ENCODE data around the gene DIAPH2. TPM values are rescaled to one million over a fixed set of nuclear protein-coding genes. Genes with fewer than 3 reads are reported as not detected.

Gene DIAPH2
- total RNA-seq, 2 experiments from 2014 or later, result 9.1 to 12.4 TPM

GRCh38 chrX:97158269-97158668 lies 473.6 kb downstream of the DIAPH2 start:
- Mint-ChIP-seq H3K4me3 (no peak overlapping the region), H3K4me1 (peaks cover 2% of the 10 kb centered on the region), H3K27ac (no peak overlapping the region), H3K36me3 (ENCODE audit: low read depth) (no peaks in the 10 kb centered on the region), H3K9me3 (ENCODE audit: low read depth) (no peaks in the 10 kb centered on the region), H3K27me3 (no peaks in the 10 kb centered on the region)
- CTCF ChIA-PET, result no interaction called here
- intact Hi-C loops (cut with DNase I, micrococcal nuclease), result no loop called here
- POLR2A ChIA-PET, result no interaction called here
- DNase-seq (no peak), ATAC-seq (no peak)

DNA sequence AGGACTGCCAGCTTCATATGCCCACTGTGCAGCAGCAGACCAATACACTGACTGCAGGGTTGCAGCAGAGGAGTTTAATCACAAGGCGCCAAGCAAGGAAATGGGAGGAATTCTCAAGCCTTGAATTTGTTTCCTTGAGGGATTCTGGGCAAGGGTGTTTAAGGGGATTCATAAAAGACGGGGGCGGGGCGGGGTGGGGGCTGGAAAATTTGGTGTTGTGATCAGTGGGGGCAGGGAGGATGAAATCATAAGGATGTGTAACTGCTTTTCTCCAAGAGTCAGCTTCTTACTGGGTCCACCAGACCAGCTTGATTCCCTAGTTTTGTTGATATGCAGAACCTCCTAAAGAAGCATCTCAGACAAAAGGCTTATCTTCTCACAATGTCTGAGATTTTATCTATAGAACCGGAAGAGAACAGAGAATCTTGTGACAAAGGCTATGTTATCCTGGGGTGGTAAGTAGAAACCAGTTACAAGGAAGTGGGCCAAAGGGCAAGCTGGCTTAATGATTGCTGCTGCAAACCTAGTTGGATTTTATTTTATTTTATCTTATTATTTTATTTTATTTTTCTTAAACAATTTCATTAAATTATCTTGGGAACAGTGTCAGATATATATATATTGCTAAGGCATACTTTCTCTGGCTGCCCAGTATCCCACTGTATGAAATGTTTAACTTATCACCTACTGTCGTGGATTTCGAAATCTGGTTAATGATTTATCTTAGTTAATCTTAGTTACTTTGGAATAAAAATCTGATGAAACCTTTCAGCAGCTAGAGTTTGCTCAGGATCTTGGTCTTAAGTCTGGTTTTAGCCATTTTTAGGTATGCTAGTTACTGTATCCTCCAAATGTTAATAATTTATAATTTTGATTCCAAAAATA lies 475.5 kb downstream of the DIAPH2 start:
- Mint-ChIP-seq H3K27me3 (no peaks in the 10 kb centered on the region), H3K27ac (no peak overlapping the region), H3K4me3 (no peak overlapping the region), H3K36me3 (ENCODE audit: low read depth) (no peaks in the 10 kb centered on the region), H3K4me1 (no peaks in the 10 kb centered on the region), H3K9me3 (ENCODE audit: low read depth) (no peaks in the 10 kb centered on the region)
- ChIA-PET POLR2A (no interaction called here), CTCF (interaction anchor here (0.5 kb wide), 1 partner anchor 400 kb away, joined by 6 read pairs; no protein-coding TSS in a partner anchor)
- intact Hi-C loops (cut with DNase I, micrococcal nuclease), result no loop called here
- no peak for DNase-seq
- no peak for ATAC-seq

- Mint-ChIP-seq H3K27ac (no peak overlapping the region), H3K27me3 (no peaks in the 10 kb centered on the region), H3K4me3 (no peak overlapping the region), H3K36me3 (ENCODE audit: low read depth) (no peaks in the 10 kb centered on the region), H3K9me3 (ENCODE audit: low read depth) (no peaks in the 10 kb centered on the region), H3K4me1 (no peaks in the 10 kb centered on the region)
- ATAC-seq (no peak), DNase-seq (no peak)
- CTCF ChIA-PET, result no interaction called here
- intact Hi-C loops (cut with DNase I, micrococcal nuclease), result no loop called here
- POLR2A ChIA-PET, result no interaction called here
These were observed 482.7 kb downstream of the DIAPH2 start for GRCh38 chrX:97167333-97167732.

GRCh38 chrX:97168646-97169045 lies 484.0 kb downstream of the DIAPH2 start:
- ChIA-PET CTCF (no interaction called here), POLR2A (no interaction called here)
- ATAC-seq (no peak), DNase-seq (no peak)
- H3K36me3 Mint-ChIP-seq (ENCODE audit: low read depth), result no peaks in the 10 kb centered on the region
- no peak overlapping the region for H3K4me3 Mint-ChIP-seq
- H3K4me1 Mint-ChIP-seq, result no peaks in the 10 kb centered on the region
- H3K9me3 Mint-ChIP-seq (ENCODE audit: low read depth), result no peaks in the 10 kb centered on the region
- H3K27ac Mint-ChIP-seq, result no peak overlapping the region
- intact Hi-C loops (cut with DNase I, micrococcal nuclease), result no loop called here
- H3K27me3 Mint-ChIP-seq, result no peaks in the 10 kb centered on the region

DNA sequence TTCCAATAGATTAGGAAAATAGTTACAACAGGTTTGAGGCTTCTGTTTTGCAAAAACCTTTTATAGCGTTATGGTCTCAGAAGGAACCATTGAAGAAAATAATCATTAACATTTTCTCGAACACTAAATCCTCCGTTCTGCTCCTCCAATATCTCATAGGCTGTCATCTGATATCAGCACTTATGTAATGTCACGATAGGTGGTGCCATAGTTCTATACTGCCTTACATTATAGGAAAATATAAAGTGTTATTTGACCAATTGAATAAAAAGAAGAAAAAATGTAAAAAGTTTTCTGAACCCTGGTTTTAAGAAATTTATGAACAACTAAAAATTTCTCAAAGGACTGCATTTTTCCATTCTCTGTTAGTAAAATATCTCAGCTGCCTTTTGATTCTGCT lies 490.5 kb downstream of the DIAPH2 start:
- POLR2A ChIA-PET, result no interaction called here

DNA sequence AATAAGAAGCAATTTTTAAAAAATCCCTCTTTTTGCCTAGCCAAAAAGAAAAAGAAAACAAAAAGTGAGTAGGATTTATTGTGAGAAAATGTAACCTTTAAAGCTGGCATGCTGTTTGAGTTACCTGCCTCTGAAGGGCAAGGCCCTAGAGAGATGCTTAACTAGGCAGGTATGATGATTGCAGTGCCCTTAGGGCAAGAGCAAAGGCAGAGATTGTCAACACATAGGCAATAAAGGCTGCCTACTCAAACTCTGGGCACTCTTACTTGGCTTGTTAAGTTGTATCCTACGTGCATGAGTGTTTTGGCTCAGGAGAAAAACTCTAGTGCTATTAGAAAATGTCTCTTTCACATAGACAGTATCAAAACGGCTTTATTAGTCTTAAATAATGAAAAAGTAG lies 505.0 kb downstream of the DIAPH2 start:
- CTCF ChIA-PET, result no interaction called here
- no peak overlapping the region for H3K4me3 Mint-ChIP-seq
- no peak overlapping the region for H3K27ac Mint-ChIP-seq
- DNase-seq (no peak), ATAC-seq (no peak)
- no peaks in the 10 kb centered on the region for H3K27me3 Mint-ChIP-seq
- intact Hi-C loops (cut with DNase I, micrococcal nuclease), result no loop called here
- POLR2A ChIA-PET, result no interaction called here
- no peaks in the 10 kb centered on the region for H3K4me1 Mint-ChIP-seq
- H3K9me3 Mint-ChIP-seq (ENCODE audit: low read depth), result no peaks in the 10 kb centered on the region
- no peaks in the 10 kb centered on the region for H3K36me3 Mint-ChIP-seq (ENCODE audit: low read depth)

More for the DNA sequence above, 490.5 kb downstream of the DIAPH2 start:
- no peaks in the 10 kb centered on the region for H3K4me1 Mint-ChIP-seq
- H3K4me3 Mint-ChIP-seq, result no peak overlapping the region
- no peak overlapping the region for H3K27ac Mint-ChIP-seq
- H3K36me3 Mint-ChIP-seq (ENCODE audit: low read depth), result peaks cover 5% of the 10 kb centered on the region
- ATAC-seq (no peak), DNase-seq (no peak)
- intact Hi-C loops (cut with DNase I, micrococcal nuclease), result no loop called here
- H3K9me3 Mint-ChIP-seq (ENCODE audit: low read depth), result peaks cover 6% of the 10 kb centered on the region
- CTCF ChIA-PET, result no interaction called here
- H3K27me3 Mint-ChIP-seq, result no peaks in the 10 kb centered on the region

- peaks cover 4% of the 10 kb centered on the region for H3K36me3 Mint-ChIP-seq (ENCODE audit: low read depth)
- peaks cover 11% of the 10 kb centered on the region for H3K9me3 Mint-ChIP-seq (ENCODE audit: low read depth)
- ChIA-PET CTCF (no interaction called here), POLR2A (no interaction called here)
- intact Hi-C loops (cut with DNase I, micrococcal nuclease), result no loop called here
- H3K4me3 Mint-ChIP-seq, result no peak overlapping the region
- DNase-seq, result no peak
- H3K4me1 Mint-ChIP-seq, result no peaks in the 10 kb centered on the region
- no peak overlapping the region for H3K27ac Mint-ChIP-seq
- H3K27me3 Mint-ChIP-seq, result no peaks in the 10 kb centered on the region
- ATAC-seq, result no peak
These were observed 514.9 kb downstream of the DIAPH2 start for GRCh38 chrX:97199501-97199900.

- H3K4me3 Mint-ChIP-seq, result no peak overlapping the region
- DNase-seq, result no peak
- no peak overlapping the region for H3K27ac Mint-ChIP-seq
- H3K4me1 Mint-ChIP-seq, result no peaks in the 10 kb centered on the region
- H3K9me3 Mint-ChIP-seq (ENCODE audit: low read depth), result peaks cover 12% of the 10 kb centered on the region
- ATAC-seq, result no peak
- ChIA-PET CTCF (no interaction called here), POLR2A (no interaction called here)
- intact Hi-C loops (cut with DNase I, micrococcal nuclease), result no loop called here
- H3K36me3 Mint-ChIP-seq (ENCODE audit: low read depth), result peaks cover 4% of the 10 kb centered on the region
- H3K27me3 Mint-ChIP-seq, result no peaks in the 10 kb centered on the region
These were observed 515.8 kb downstream of the DIAPH2 start for GRCh38 chrX:97200454-97200853.

DNA sequence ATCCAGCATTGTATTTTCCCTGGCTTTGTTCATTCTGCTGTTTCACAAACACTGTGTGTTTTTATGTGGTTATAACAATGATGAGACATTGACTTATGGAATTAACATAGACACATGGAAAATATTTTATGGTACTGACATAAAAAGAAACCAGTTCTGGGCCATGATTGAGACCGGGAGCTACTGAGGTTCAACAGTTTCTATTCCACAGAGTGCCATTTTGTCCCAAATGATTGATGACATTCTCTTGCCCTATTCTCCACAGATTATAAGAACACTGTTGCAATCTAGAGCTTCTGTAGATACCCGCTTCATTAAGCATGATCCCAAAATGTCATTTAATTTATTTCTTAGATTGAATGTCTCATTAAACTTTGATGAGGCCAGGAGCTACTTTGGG lies 525.9 kb downstream of the DIAPH2 start:
- H3K9me3 Mint-ChIP-seq (ENCODE audit: low read depth), result no peaks in the 10 kb centered on the region
- POLR2A ChIA-PET, result no interaction called here
- no peak overlapping the region for H3K4me3 Mint-ChIP-seq
- H3K4me1 Mint-ChIP-seq, result peaks cover 3% of the 10 kb centered on the region
- intact Hi-C loops (cut with DNase I, micrococcal nuclease), result loop anchor here (2.0 to 10.0 kb wide), 3 partner anchors 166 to 192 kb away; no protein-coding TSS in a partner anchor
- no peaks in the 10 kb centered on the region for H3K36me3 Mint-ChIP-seq (ENCODE audit: low read depth)
- DNase-seq (no peak), ATAC-seq (peak; percentile 68)
- no peaks in the 10 kb centered on the region for H3K27me3 Mint-ChIP-seq
- CTCF ChIA-PET, result no interaction called here
- no peak overlapping the region for H3K27ac Mint-ChIP-seq

GRCh38 chrX:97211070-97211469 lies 526.4 kb downstream of the DIAPH2 start:
- Mint-ChIP-seq H3K4me1 (peaks cover 3% of the 10 kb centered on the region), H3K27me3 (no peaks in the 10 kb centered on the region), H3K4me3 (no peak overlapping the region), H3K9me3 (ENCODE audit: low read depth) (no peaks in the 10 kb centered on the region), H3K27ac (no peak overlapping the region), H3K36me3 (ENCODE audit: low read depth) (no peaks in the 10 kb centered on the region)
- ATAC-seq, result peak; percentile 74
- ChIA-PET CTCF (no interaction called here), POLR2A (no interaction called here)
- intact Hi-C loops (cut with DNase I, micrococcal nuclease), result loop anchor here (2.0 to 10.0 kb wide), 3 partner anchors 166 to 191 kb away; no protein-coding TSS in a partner anchor
- no peak for DNase-seq

- no peaks in the 10 kb centered on the region for H3K27me3 Mint-ChIP-seq
- H3K4me1 Mint-ChIP-seq, result peaks cover 3% of the 10 kb centered on the region
- intact Hi-C loops (cut with DNase I, micrococcal nuclease), result loop anchor here in 1 of 2 experiments (10.0 kb wide), 1 partner anchor 170 kb away; no protein-coding TSS in a partner anchor
- DNase-seq (no peak), ATAC-seq (no peak)
- H3K27ac Mint-ChIP-seq, result no peak overlapping the region
- POLR2A ChIA-PET, result no interaction called here
- no peak overlapping the region for H3K4me3 Mint-ChIP-seq
- CTCF ChIA-PET, result no interaction called here
- H3K36me3 Mint-ChIP-seq (ENCODE audit: low read depth), result no peaks in the 10 kb centered on the region
- H3K9me3 Mint-ChIP-seq (ENCODE audit: low read depth), result no peaks in the 10 kb centered on the region
These were observed 530.5 kb downstream of the DIAPH2 start for GRCh38 chrX:97215186-97215585.

DNA sequence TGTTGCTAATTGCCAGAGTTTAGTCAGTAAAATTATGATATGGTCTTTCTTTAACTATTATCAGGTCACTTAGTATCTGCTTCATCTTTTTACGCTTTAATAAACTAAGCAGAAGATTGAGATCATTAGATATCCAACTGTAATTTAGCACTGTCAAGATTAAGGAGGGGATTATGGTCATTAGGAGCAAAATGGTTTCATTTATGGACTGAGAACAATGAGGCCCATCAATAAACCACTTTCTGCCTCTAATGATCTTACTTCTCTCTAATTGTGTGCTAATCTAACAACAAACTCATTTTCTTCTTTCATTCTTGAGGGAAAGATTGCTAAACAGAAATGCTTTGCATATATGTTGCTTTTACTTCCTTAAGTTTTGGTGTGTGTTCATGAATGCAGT lies 539.5 kb downstream of the DIAPH2 start:
- Mint-ChIP-seq H3K27me3 (no peaks in the 10 kb centered on the region), H3K4me1 (peaks cover 2% of the 10 kb centered on the region), H3K9me3 (ENCODE audit: low read depth) (no peaks in the 10 kb centered on the region), H3K27ac (no peak overlapping the region), H3K4me3 (no peak overlapping the region), H3K36me3 (ENCODE audit: low read depth) (no peaks in the 10 kb centered on the region)
- no peak for DNase-seq
- POLR2A ChIA-PET, result no interaction called here
- intact Hi-C loops (cut with DNase I, micrococcal nuclease), result no loop called here
- CTCF ChIA-PET, result no interaction called here
- ATAC-seq, result no peak
